ENCODE results near the gene ZFC3H1.

- no peak for TF ChIP-seq POLR2AphosphoS5 (IDR thresholded peaks at IDR 0.05; ENCODE audit: low read depth)
- TF ChIP-seq, protein P1, sequence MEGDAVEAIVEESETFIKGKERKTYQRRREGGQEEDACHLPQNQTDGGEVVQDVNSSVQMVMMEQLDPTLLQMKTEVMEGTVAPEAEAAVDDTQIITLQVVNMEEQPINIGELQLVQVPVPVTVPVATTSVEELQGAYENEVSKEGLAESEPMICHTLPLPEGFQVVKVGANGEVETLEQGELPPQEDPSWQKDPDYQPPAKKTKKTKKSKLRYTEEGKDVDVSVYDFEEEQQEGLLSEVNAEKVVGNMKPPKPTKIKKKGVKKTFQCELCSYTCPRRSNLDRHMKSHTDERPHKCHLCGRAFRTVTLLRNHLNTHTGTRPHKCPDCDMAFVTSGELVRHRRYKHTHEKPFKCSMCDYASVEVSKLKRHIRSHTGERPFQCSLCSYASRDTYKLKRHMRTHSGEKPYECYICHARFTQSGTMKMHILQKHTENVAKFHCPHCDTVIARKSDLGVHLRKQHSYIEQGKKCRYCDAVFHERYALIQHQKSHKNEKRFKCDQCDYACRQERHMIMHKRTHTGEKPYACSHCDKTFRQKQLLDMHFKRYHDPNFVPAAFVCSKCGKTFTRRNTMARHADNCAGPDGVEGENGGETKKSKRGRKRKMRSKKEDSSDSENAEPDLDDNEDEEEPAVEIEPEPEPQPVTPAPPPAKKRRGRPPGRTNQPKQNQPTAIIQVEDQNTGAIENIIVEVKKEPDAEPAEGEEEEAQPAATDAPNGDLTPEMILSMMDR (IDR thresholded peaks at IDR 0.05; ENCODE audit: insufficient read depth, low read length): no peak
Measured at GRCh38 chr12:71578694-71579258, 84.9 kb downstream of the ZFC3H1 start.

Measured in HL-60 (cell line).